Choroid plexus epithelial cell (primary cell): Measurements from ENCODE around the gene CD300LG.
"Not testable (repeated sequence)": the region's sequence is repeated elsewhere in the genome, so short reads cannot be mapped to it uniquely, and the experiment has no call there.

Experiments used
- DNase-seq: peaks from one replicate; pipeline ENCODE4 v3.0.0-alpha.2; 2010; ENCODE audit warnings: low read depth
- H3K4me3 ChIP-seq: 2 replicates; pipeline ENCODE4 v1.5.1; 2011; ENCODE audit warnings: low read depth, mild to moderate bottlenecking, control low read depth, low read length, moderate library complexity
- TF ChIP-seq, protein P1 (sequence below): conservative IDR thresholded peaks from 2 replicates; pipeline ENCODE4 v1.5.1; 2011; ENCODE audit warnings: low read depth, mild to moderate bottlenecking, control low read depth, inconsistent platforms, low read length, moderate library complexity

Gene CD300LG, protein sequence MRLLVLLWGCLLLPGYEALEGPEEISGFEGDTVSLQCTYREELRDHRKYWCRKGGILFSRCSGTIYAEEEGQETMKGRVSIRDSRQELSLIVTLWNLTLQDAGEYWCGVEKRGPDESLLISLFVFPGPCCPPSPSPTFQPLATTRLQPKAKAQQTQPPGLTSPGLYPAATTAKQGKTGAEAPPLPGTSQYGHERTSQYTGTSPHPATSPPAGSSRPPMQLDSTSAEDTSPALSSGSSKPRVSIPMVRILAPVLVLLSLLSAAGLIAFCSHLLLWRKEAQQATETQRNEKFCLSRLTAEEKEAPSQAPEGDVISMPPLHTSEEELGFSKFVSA

DNA sequence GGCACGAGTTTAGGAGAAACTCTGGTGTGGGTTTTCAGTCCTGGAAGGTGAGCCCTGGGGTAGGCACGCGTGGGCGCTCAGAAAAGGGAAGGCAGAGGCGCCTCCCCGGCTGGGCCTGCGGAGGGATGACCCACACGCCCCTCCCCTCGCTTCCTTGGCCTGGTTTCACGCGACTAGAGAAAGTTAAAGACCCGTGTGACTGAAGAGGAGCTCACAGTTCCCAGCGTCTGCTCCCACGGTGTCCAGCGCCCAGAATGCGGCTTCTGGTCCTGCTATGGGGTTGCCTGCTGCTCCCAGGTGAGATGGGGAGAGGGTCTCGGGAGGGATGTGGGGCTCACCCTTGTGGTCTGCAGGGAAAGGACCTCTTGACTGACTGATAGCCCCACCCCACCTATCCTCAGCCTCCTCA is at the start of gene CD300LG:
Gene CD300LG (plus strand): TSS at position 214 of the 409 bp plus-strand sequence. CDS start 41 bp downstream, at position 255.
- no peak within 1 kb of the TSS for H3K4me3 ChIP-seq
- TF ChIP-seq, protein P1, sequence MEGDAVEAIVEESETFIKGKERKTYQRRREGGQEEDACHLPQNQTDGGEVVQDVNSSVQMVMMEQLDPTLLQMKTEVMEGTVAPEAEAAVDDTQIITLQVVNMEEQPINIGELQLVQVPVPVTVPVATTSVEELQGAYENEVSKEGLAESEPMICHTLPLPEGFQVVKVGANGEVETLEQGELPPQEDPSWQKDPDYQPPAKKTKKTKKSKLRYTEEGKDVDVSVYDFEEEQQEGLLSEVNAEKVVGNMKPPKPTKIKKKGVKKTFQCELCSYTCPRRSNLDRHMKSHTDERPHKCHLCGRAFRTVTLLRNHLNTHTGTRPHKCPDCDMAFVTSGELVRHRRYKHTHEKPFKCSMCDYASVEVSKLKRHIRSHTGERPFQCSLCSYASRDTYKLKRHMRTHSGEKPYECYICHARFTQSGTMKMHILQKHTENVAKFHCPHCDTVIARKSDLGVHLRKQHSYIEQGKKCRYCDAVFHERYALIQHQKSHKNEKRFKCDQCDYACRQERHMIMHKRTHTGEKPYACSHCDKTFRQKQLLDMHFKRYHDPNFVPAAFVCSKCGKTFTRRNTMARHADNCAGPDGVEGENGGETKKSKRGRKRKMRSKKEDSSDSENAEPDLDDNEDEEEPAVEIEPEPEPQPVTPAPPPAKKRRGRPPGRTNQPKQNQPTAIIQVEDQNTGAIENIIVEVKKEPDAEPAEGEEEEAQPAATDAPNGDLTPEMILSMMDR, result no peak
- no peak for DNase-seq

DNA sequence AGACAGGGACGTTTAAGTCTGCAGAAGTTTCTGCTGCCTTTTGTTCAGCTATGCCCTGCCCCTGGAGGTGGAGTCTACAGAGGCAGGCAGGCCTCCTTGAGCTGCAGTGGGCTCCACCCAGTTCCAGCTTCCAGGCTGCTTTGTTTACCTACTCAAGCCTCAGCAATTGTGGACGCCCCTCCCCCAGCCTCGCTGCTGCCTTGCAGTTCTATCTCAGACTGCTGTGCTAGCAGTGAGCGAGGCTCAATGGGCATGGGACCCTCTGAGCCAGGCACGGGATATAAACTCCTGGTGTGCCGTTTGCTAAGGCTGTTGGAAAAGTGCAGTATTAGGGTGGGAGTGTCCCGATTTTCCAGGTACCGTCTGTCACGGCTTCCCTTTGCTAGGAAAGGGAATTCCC is 49.0 kb upstream of the CD300LG start:
- not testable (repeated sequence) for DNase-seq, H3K4me3 ChIP-seq

DNA sequence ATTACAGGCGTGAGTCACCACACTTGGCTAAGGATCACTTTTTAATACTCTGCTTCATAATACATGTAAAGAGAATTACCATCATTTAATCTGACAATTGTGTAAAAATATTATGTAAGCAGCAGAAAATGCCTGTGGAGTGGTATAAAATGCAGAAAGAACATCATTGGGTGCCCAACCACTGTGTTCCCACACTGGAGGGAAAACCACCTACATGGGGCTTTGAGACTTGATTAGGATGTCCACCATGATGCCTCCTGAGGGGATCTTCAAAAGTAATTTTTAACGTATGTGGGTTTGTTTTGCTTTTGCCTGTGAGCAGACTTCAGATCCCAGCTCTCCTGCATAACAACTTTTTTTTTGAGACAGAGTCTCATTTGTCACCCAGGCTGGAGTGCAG is 47.9 kb upstream of the CD300LG start:
- TF ChIP-seq, protein P1, result no peak
- DNase-seq, result no peak
- no peak overlapping the region for H3K4me3 ChIP-seq

DNA sequence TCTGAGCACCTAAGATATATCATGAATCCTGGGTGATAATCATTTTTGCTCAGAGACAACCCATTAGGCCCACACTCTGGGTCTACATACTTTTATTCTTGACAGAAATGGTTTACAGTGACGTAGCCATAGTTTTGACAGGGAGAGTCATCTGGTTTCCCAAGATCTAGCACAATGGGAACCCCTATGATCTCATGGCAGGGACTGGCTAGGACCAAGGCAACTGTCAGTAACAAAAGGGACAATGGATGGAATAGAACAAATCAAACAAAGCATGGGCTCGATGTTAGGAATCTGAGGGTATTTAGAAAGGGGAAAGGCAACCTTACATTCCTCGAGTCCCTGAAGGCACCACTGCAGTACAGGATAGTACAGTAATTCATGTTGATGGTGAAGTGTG is 46.2 kb upstream of the CD300LG start:
- TF ChIP-seq, protein P1, result no peak
- no peak for DNase-seq
- H3K4me3 ChIP-seq, result no peak overlapping the region

DNA sequence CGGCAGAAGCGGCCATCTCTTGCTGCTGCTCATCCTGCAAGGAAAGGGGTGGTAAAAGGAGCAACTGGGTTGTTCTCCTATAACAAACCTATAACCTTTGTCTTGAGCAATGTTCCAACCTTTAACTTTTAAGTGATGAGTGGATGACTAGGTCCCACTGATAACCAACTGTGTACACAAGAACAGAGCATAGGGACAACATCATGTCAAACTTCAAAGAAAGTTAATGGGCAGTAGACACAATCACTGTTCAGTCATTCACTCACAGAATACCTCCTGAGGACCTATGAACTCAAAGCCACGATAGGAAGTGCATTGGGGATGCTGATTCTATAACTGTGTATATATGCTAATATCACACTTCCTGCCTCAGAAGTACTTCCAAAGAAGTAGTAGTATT is 45.1 kb upstream of the CD300LG start:
- TF ChIP-seq, protein P1, result no peak
- DNase-seq, result no peak
- no peak overlapping the region for H3K4me3 ChIP-seq

DNA sequence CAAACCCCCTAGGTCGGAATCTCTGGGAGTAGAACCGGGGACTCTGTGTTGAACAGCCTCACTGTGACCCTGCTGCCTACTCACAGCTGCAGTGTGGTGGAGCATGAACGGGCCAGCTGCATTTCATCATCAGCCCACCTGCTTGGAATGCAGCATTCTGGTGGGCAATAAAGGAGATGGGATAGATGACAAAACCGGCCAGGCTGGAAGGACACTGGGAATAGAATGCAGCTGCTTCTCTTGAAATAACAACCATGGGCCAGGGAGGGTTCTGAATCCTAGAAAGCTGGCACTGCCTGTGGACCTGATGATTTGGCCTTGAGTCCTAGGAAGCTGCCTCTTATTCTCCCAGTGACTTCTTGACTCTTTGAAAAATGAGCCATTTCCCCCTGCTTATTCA is 43.2 kb upstream of the CD300LG start:
- H3K4me3 ChIP-seq, result no peak overlapping the region
- TF ChIP-seq, protein P1, result no peak
- DNase-seq, result no peak

DNA sequence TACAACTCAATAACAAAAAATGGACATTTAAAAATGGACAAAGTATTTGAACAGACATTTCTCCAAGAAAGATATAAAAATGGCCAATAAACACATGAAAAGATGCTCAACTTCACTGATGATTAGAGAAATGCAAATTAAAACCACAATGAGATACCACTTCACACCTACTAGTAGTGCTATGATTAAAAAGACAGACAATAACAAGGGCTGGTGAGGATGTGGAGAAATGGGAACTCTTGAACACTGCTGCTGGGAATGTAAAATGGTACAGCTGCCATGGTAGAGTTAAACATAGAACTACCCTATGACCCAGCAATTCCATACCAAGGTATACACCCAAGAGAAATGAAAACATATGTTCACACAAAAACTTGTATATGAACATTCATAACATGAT is 41.9 kb upstream of the CD300LG start:
- DNase-seq, result no peak
- TF ChIP-seq, protein P1, result no peak

More for the DNA sequence above, 41.9 kb upstream of the CD300LG start:
- H3K4me3 ChIP-seq, result no peak overlapping the region
